HG03565 (cell line): ENCODE results near the gene ITGA8.
"Not testable (repeated sequence)": the region's sequence is repeated elsewhere in the genome, so short reads cannot be mapped to it uniquely, and the experiment has no call there.

Experiments
- ATAC-seq: cut with Tn5 transposase; IDR thresholded peaks from one replicate; pipeline ENCODE4 v1.9.1; 2021; ENCODE audit warnings: mild to moderate bottlenecking, moderate library complexity; ENCODE audit not compliant: unreplicated experiment

ITGA8 gene

GRCh38 chr10:15690031-15690430 lies 29.7 kb downstream of the ITGA8 start:
- no peak for ATAC-seq

- ATAC-seq: no peak
Observed at GRCh38 chr10:15684768-15685167, 35.0 kb downstream of the ITGA8 start.

GRCh38 chr10:15681076-15681475 lies 38.6 kb downstream of the ITGA8 start:
- no peak for ATAC-seq

- ATAC-seq: no peak
Observed at GRCh38 chr10:15678851-15679250, 40.9 kb downstream of the ITGA8 start.

GRCh38 chr10:15672469-15672868 lies 47.3 kb downstream of the ITGA8 start:
- no peak for ATAC-seq

- ATAC-seq: no peak
Observed at GRCh38 chr10:15670880-15671279, 48.8 kb downstream of the ITGA8 start.

GRCh38 chr10:15661574-15661973 lies 58.1 kb downstream of the ITGA8 start:
- no peak for ATAC-seq

- no peak for ATAC-seq
Observed at GRCh38 chr10:15660990-15661389, 58.7 kb downstream of the ITGA8 start.

GRCh38 chr10:15658069-15658702 lies 61.5 kb downstream of the ITGA8 start:
- no peak for ATAC-seq

GRCh38 chr10:15652757-15653156 lies 67.0 kb downstream of the ITGA8 start:
- no peak for ATAC-seq

GRCh38 chr10:15652117-15652516 lies 67.6 kb downstream of the ITGA8 start:
- no peak for ATAC-seq

- no peak for ATAC-seq
Observed at GRCh38 chr10:15651175-15651574, 68.5 kb downstream of the ITGA8 start.

- no peak for ATAC-seq
Observed at GRCh38 chr10:15642095-15642494, 77.6 kb downstream of the ITGA8 start.

GRCh38 chr10:15640536-15641085 lies 79.1 kb downstream of the ITGA8 start:
- no peak for ATAC-seq

GRCh38 chr10:15636446-15636845 lies 83.3 kb downstream of the ITGA8 start:
- no peak for ATAC-seq

- ATAC-seq: no peak
Observed at GRCh38 chr10:15632456-15633091, 87.1 kb downstream of the ITGA8 start.

- not testable (repeated sequence) for ATAC-seq
Observed at GRCh38 chr10:15631205-15631604, 88.5 kb downstream of the ITGA8 start.

GRCh38 chr10:15630353-15630752 lies 89.4 kb downstream of the ITGA8 start:
- no peak for ATAC-seq

GRCh38 chr10:15627617-15628196 lies 92.0 kb downstream of the ITGA8 start:
- no peak for ATAC-seq

- no peak for ATAC-seq
Observed at GRCh38 chr10:15626937-15627336, 92.8 kb downstream of the ITGA8 start.

- no peak for ATAC-seq
Observed at GRCh38 chr10:15625261-15625660, 94.5 kb downstream of the ITGA8 start.
